ENCODE data around the gene IRF5. TPM values are rescaled to one million over a fixed set of nuclear protein-coding genes. Genes with fewer than 3 reads are reported as not detected.

Gene IRF5, protein sequence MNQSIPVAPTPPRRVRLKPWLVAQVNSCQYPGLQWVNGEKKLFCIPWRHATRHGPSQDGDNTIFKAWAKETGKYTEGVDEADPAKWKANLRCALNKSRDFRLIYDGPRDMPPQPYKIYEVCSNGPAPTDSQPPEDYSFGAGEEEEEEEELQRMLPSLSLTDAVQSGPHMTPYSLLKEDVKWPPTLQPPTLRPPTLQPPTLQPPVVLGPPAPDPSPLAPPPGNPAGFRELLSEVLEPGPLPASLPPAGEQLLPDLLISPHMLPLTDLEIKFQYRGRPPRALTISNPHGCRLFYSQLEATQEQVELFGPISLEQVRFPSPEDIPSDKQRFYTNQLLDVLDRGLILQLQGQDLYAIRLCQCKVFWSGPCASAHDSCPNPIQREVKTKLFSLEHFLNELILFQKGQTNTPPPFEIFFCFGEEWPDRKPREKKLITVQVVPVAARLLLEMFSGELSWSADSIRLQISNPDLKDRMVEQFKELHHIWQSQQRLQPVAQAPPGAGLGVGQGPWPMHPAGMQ
- 0.44 TPM in 1 of 2 replicates, not detected in the other for total RNA-seq

DNA sequence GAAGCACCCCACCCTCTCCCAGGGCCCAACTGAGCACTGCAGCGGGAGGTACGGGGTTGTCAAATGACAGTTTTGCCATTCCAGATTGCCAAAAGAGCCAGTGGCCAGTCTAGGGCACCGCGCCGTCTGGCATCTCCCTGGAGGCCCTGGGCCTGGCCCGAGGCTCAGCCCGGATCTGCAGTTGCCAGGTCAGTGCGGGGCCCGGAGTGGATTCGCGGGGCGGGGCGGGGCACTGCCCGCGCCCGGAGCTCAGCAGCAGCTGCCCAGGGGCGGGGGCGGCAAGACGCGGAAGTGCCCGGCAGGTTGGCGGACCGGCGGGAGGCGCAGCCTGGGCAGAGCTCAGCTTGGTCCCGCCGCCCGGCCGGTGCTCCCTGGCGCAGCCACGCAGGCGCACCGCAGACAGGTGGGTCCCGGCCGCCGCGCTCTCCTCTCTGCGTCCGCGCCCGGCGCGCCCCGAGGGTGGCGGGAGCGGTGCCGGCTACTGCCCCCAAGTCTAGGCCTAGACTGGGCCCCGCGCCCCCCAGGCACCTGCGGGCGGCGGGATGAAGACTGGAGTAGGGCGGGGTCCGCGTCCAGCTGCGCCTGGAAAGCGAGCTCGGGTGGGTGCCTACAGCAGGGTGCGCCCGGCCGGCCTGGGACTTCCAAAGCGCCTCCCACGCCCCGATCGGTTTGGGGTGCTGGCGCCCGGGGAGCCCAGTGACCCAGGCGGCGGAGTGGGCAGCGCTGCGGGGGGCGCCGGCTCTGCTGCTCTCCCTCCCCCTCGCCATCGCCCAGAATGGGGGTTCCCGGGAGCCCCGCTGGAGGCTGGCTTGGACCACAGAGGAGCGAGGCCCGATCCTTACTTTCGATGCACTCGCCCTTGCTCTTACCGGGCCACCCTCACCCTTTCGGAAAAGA lies at the start of gene IRF5:
IRF5 (plus strand) TSS at position 281 of the 897 bp plus-strand sequence. CDS start 4,155 bp downstream, outside the sequence.

DNA sequence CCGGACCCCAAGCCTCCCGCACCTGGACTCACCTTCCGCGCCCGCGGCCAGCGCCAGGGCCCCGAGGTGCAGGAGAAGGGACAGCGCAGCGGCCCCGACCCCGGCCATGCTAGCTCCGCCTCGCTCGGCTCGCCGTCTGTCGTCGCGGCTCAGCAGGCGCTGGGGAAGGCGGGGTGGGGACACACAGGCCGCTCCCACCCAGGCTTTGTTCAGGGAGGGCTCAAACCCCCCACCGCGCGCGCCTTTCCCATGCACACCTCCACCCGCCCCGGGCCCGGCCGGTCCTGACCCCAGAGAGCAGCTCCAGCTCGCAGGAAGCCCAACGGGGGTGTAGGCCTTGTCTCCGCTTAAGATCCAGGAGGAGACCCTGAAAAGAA lies 27.2 kb upstream of the IRF5 start, which contains the start of gene KCP:
KCP (minus strand) TSS at position 141 of the 377 bp plus-strand sequence; CDS start at position 108, 33 bp downstream.

Small RNA genes lying within 50 kb of the gene (small RNA-seq; reads per million reads assigned to genes)
- gene RN7SL306P (ENCODE audit: low replicate concordance), result not detected

Other genes with a start within 250 kb of the IRF5 start
- 722 and 851 TPM in 2 replicates for gene CALU, start 198.6 kb upstream of the IRF5 start, total RNA-seq
- gene OPN1SW, start 162.1 kb upstream of the IRF5 start, total RNA-seq, result not detected in 2 replicates
- 4.9 and 6.3 TPM in 2 replicates for gene CCDC136, start 146.0 kb upstream of the IRF5 start, total RNA-seq
- gene FLNC, start 107.5 kb upstream of the IRF5 start, total RNA-seq, result 67.8 and 206 TPM in 2 replicates
- gene ATP6V1F, start 75.1 kb upstream of the IRF5 start, total RNA-seq, result 76.0 and 77.0 TPM in 2 replicates
- gene KCP, start 27.2 kb upstream of the IRF5 start, total RNA-seq, result 0.14 and 0.44 TPM in 2 replicates
- gene TNPO3, start 117.2 kb downstream of the IRF5 start, total RNA-seq, result 60.0 and 78.5 TPM in 2 replicates
- gene TSPAN33, start 206.8 kb downstream of the IRF5 start, total RNA-seq, result 0.14 and 0.66 TPM in 2 replicates